HTR-8/SVneo (cell line): ENCODE results near the gene PSG7.
"Not testable (repeated sequence)": the region's sequence is repeated elsewhere in the genome, so short reads cannot be mapped to it uniquely, and the experiment has no call there.

Source experiments
- DNase-seq: peaks from one replicate; pipeline ENCODE4 v3.0.0; 2011; ENCODE audit warnings: low spot score, mixed read lengths; ENCODE audit not compliant: insufficient read length
- FAIRE-seq: peaks from 2 replicates; lab custom pipeline; 2011; peaks lifted over from hg19 to GRCh38; lab: Jason Lieb, UNC

The PSG7 gene

DNA sequence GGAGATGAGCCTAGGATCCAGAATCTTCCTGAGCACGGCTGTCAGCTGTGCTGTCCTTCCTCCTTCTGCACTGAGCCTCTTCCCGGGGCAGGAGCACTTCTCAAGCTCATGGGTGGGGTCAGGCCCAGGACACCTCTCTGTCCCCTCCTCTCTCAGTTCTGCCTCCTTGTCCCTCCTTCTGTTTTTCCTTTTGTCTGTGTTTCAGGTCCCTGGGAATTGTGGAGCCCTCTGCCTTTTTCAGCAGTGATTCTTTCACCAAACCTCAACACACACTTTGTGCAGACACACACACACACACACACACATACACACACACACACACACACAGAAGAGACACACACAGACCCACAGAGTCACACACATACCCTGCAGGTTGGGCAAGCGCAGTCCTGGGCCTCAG, at the start of gene PSG7:
TSS of gene PSG7 (minus strand) at position 101 of the 400 bp plus-strand sequence. CDS start 131 bp downstream, outside the sequence.
- not testable (repeated sequence) for FAIRE-seq, DNase-seq

DNA sequence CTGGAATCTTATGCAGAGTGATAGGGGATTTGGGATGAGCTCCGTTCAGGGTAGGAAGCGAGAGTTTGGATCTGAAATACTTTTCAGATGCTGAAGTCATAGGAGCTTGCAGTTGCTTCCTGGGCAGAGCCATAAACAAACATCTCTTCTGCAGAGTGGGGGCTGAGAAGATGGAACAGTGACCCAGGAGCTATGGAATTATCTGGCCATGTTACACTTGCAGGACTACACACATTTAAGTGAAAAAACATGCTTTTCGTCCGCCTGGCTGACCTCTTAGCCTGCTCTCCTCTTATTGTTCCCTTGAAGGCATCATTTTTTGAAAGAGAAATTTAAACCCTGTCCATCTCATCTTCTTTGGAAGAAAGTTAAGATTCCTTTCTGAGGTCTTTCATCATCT, 48.6 kb upstream of the PSG7 start:
- DNase-seq (no peak), FAIRE-seq (no peak)

DNA sequence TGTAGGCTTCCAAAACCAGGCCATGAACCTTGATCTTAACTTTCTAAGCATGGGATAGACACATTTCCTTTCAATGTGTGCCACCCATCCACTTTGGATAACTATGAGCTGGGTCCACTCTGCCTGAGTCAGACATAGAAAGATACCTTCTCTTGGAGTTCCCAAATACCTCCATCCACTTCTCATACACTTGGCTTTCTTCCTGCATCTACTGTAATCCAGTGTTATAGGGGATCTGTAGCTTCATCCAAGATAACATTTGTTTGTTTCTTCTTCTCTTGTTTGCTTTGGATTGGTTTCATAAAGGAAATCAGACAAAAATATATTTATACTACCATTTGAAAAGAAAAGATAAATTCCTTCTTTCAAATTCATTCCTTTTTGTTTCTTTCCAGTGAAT, 45.1 kb upstream of the PSG7 start:
- FAIRE-seq, DNase-seq: not testable (repeated sequence)

DNA sequence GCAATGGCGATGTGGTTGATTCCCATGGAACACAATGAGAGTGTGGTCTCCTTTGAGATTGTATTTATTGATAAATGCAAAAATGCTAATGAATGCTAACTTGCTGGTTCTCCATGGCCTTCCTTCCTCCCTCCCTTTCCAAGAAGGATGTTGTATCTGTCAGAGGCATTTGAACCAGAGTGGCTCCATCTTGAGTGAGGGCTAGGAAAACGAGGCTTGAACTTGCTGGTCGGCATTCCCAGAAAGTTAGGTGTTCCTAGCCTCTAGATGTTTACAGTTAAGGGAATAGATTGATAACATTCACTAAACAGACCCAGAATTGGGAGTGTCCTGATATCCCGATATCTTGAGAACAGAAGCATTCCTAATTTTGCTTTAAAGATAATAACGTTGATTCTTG, 34.4 kb upstream of the PSG7 start:
- not testable (repeated sequence) for DNase-seq, FAIRE-seq

DNA sequence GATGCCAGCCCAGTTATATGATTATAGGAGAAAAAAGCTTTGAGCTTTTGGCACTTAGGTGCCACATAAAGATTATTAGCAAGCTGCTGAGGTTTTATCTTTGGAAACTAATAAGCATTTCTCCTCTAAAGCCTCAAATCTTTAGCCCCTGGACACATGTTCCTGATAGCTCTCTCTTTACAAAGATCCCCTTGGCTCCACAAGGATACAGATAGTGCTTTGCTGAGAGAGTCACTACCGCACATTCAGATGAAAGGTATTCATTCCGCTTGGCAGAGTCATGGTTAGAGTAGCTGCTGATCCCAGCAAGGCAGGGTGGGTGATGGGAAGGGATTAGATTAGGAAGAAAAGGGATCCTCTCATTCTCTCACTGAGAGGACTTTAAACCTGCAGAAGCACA, 28.2 kb upstream of the PSG7 start:
- peak; percentile 80 for FAIRE-seq
- DNase-seq, result peak; percentile 23

DNA sequence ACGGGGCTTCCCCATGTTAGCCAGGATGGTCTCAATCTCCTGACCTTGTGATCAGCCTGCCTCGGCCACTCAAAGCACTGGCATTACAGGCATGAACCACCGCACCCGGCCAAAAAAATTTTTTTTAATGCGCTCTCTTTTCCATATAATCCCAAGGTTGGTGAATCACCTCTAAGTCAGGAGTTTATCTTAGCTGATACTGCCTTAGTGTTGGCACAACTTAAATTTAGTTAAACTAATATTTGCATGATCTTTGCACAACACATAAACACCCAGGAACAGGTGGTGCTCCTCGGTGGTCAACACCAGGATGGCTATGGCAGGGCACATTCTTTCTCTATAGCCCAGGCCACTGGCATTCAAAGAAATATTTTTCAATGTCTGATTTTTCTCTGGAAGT, 24.1 kb upstream of the PSG7 start:
- DNase-seq (no peak), FAIRE-seq (no peak)

DNA sequence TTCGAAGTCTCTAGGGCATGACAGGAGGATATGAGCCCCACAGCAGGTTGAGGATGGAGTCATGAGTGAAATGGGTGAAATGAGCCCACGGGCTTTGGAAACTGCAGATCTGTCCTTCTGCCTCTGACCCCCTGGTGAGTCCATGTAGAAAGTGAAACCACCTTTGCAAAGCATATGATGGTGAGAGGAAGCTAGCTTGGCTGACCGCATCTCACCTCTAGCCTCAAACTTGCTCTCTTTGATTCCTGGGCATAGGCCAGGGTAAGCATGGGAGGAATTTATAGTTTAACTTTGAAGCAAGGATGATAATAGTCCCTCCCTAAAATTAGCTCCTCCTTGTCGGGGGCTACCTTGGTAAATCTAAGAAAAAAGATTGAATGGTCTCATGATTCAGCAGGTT, 15.1 kb upstream of the PSG7 start:
- FAIRE-seq, DNase-seq: not testable (repeated sequence)

DNA sequence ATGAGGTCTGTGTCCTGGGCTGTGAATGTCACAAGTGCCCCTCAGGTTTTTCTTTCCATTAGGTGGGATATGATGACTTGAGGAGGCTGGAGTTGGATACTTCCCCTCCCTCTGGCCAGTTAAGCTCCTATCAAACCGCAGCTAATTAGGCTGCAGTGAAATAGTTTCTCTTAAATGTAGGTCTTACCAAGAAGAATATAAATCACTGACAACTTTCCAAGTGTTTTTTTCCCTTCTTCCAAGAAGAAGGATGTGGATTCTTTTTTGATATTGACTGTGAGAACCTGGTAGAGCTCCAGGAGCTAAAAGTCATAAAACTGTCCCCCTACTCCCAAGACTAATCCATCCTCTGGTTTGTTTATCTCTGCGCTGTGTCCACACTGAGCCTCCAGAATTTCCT, 14.5 kb upstream of the PSG7 start:
- FAIRE-seq, DNase-seq: not testable (repeated sequence)

DNA sequence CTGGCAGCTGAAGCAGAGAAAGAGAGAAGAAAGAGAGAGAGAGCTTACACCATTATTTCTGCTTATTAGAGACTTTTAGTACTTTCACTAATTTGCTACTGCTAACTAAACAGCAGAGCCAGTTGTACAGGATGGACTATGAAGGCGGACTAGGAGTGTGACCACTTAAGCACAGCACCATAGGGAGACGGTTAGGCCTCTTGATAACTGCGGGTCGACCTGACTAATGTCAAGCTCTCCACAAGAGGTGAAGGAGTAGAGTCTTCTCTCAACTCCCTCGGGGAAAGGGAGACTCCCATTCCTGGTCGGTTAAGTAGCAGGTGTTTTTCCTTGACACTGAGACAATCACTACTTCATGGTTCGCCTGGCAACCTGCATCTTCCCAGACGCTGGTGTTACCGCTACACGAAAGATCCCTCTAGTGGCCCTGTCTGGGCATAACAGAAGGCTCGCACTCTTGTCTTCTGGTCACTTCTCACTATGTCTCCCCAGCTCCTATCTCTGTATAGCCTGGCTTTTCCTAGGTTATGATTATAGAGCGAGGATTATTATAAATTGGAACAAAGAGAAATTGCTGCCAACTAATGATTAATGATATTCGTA, 5.3 kb upstream of the PSG7 start:
- DNase-seq (no peak), FAIRE-seq (no peak)

DNA sequence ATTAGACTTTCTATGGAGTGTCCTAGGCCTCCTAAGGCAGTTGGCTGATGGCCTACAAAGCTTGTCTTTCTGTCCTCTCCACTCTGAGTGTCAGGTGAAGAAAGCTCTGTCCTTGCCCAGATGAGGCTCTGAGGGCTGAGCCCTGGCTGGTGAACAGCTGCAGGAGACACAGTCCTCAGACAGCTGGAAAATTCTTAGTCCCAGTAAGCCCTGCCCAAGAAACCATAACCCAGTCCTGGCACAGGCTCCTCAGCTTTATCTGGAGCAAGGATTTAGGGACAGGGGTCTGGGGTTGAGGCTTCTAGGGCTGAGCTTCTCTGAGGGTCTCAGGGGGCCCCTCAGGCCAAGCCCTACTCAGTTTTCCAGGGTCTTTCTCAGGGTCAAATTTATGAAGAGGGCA, 2.3 kb downstream of the PSG7 start:
- FAIRE-seq, DNase-seq: not testable (repeated sequence)

DNA sequence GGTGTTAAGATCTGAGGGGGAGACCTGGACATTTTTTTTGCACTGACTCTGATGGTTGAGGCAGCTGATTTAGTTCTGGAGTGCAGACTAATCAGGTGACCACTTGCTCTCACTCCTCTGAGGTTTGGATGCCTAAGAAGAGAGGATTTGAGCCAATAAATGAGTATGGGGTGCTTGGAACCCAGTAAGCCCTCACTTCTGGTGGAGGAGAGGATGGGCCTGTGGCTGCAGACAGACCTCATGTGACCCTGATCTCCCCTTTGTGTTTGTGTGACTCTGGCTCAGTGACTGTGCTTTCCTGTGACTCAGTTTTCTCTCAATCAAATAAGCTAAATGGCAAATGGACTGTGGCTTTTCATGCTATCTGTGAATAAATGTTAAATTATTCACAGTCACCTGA, 2.8 kb downstream of the PSG7 start:
- FAIRE-seq, DNase-seq: not testable (repeated sequence)

DNA sequence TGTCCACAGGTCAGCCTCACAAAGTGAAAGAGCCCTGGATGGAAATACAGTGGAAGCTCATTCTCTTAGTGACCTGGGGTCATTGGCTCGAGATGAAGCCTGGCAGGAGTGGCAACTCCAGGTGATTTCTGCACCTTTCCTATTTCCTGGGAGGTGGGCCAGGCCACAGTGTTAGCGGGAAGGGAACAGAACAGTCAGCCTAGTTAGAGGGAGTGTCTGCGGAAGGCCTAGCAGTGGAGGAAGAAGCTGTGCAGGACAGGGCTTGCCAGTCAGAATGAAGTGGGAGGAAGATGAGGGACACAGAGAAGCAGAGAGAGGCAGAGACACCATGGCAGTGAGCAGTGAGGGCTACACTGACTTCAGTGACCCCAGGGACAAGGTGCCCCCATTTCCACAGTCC, 3.6 kb downstream of the PSG7 start:
- not testable (repeated sequence) for FAIRE-seq, DNase-seq

DNA sequence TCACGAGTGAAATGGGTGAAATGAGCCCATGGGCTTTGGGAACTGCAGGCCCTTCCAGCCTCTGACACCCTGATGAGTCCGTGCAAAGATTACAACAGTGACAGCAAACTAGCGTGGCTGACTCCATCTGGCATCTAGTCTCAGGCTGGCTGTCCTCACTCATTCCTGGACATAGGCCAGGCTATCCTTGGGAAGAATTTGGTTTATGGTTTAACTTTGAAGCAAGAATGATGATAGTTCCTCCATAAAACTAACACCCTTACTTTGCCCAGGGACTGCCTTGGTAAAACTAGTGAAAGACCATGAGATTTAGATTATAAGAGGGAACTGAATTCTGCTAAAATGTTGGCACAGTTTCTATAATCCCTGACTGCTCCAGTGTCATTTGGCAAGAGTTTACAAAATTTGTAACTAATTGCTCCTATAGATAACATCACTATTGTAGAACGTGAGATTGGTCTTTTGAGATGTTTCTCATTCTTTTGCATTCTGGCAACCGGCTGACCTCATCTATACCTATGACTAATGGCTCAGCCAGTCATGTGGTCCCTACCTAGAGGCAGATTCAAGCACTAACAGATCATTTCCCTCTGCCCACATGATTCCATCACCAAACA, 4.4 kb downstream of the PSG7 start:
- peak; percentile 90 for FAIRE-seq
- DNase-seq, result not testable (repeated sequence)

DNA sequence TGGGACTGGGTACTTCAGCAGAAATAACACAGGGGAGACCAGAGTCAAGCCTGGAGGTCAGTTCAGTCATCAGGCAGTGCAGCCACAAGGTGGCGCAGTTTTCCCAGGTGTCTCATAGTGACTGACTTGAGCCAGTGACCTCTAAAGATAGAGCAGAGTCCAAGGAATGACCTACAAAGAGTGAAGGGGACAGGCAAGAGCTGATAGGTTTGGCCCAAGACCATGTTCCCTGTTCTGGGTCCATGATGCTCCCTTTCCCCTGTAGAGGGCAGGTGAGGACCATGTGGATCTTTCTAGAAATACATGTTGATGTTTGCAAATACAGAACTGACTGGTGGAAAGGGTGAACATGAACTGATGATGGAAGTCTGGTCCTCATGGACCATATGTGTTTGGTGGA, 6.8 kb downstream of the PSG7 start:
- DNase-seq, FAIRE-seq: not testable (repeated sequence)

DNA sequence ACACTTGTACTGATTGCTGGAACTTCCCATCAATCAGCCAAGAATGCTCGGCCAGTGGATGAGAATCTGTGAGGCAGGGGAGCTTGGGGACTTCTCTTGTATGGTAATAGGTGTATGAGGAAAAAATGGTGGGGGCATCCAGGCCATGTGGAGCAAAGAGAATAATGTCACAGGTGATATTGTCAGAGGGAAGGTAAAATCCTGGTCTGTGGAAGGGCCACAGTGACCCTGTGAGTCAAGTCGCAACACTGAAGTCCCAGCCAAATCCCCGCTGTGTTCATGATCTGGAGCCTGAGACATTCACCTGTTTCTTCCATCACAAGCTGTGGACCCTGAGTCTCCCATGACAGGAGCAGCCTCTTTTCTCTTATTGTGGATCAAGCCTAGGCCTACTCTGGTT, 8.1 kb downstream of the PSG7 start:
- DNase-seq (no peak), FAIRE-seq (no peak)

DNA sequence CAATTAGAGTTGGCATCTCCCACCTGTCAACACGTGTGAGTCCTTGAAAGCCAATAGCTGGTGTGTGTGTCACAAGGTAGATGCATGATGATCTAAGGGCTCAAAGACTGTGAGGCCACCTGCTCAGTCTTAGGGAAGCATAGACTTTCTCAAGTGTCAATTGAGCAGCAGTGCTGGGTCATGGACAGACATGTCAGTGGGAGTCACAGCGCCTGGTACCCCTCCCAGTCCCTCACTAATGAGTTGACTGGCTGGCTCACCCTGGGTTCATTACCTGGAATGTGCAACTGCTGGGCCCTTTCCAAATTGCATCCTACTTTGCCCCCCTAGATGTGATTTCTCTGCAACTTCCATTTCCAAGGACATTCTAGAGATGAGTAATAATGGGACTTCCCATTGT, 10.2 kb downstream of the PSG7 start:
- DNase-seq (no peak), FAIRE-seq (no peak)

DNA sequence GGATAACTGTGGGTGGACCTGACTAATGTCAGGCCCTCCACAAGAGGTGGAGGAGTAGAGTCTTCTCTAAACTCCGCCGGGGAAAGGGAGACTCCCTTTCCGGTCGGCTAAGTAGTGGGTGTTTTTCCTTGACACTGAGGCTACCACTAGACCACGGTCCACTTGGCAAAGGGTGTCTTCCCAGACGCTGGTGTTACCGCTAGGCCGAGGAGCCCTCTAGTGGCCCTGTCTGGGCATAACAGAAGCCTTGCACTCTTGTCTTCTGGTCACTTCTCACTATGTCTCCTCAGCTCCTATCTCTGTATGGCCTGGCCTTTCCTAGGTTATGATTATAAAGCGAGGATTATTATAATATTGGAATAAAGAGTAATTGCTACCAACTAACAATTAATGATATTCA, 13.9 kb downstream of the PSG7 start:
- not testable (repeated sequence) for DNase-seq, FAIRE-seq

DNA sequence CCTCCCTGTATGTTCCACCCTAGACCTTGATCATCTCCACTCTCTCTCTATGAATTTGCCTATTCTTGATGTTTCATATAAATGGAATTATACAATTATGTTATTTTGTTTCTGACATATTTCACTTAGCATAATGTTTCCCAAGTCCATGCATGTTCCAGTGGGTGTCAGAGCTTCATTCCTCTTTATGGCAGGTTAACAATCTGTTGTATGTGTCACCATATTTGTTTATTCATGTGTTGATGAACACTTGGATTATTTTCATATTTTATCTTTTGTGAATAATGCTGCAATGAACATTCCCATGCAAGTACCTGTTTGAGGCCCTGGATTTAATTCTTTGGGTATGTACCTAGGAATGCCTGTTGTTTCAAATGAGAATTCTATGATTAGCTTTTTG, 16.0 kb downstream of the PSG7 start:
- not testable (repeated sequence) for DNase-seq, FAIRE-seq

DNA sequence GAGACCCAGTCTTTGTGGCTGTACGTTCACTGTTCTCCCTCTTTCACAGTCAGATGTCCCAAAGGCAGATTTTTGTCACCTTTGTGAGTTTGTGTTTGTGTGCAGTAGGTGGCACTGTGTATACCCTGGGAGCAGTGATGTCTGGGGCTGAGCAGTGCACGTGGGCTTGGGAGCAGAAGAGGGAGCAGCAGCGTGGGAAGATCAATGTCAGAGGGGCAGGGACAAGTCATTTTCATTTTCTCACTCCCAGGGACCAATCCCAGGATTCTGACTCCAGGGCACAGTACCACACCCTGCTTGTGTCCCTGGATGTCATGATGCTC, 17.3 kb downstream of the PSG7 start:
- FAIRE-seq, result no peak

DNA sequence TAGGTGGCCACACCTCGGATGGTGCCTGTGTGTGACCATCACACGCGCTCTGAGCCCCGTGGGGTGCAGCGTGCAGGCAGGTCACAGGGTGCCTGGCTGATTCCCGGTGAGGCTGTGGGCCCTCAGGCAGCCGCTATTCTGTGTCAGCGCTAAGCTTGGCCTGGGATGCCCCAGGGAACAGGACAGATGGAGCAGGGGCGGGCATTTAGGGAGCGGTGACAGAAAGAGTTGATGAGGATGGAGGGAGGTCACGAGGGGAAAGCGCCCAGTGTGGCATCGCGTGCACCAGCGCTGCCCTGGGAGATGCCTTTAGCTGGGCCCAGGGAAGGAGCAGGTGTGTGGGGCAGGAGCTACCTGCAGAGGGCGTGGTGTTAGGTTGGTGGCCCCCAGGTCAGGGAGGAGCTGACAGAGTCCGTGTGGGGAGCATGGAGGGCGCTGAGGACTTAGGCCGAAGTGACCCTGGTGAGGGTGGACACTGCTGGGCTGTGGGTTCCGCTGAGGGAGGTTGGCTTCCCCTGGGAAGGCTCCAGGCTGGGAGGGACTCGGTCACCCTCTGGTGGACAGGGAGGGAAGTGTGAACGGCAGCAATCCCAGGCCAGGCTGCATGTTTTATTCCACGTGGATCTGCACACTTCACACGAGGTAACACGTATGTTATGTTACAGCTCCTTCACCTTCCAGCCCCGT, 17.8 kb downstream of the PSG7 start:
- peak; percentile 84 for FAIRE-seq
- DNase-seq, result not testable (repeated sequence)

More for the DNA sequence above, 17.3 kb downstream of the PSG7 start:
- no peak for DNase-seq

DNA sequence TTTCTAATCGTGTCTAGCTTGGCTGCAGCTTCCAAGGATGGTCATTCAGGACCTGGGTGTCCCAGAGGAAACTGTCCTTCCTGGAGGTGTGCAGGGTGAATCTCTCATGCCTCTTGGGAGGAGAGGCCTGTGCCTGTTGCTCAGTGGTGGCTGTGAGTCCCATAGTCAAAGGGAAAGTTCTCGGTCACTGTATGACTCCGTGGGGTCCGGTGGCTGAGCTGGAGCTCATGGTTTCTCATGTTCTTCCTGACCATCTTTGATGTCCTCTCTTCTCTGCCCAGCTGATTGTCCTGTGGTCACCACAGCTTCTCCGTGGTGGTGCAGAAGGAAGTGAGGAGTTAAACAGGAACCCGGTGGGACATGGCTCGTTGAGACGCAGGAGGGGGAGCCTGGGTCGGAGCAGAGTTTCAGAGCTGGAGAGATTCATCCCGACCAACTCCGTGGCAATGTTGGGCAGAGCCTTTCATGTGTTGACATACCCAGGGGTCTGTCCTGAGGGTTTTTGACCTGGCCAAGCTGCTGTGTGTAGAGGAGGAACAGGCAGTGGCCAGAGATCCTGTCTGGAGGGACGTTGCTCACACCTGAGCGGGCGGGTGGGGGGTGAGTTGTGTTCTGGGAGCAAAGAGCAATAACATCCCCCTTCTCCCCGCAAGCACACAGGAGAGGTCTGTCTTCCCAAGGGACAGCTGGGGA, 18.5 kb downstream of the PSG7 start:
- not testable (repeated sequence) for DNase-seq, FAIRE-seq
